HG03039 (cell line): ENCODE measurements around the gene TDP1.

Source experiments
- ATAC-seq: cut with Tn5 transposase; IDR thresholded peaks from one replicate; pipeline ENCODE4 v1.9.1; 2021; ENCODE audit warnings: mild to moderate bottlenecking, moderate library complexity; ENCODE audit not compliant: unreplicated experiment

TDP1 gene

GRCh38 chr14:89941830-89942377 lies 13.8 kb upstream of the TDP1 start:
- no peak for ATAC-seq

GRCh38 chr14:89947344-89947743 lies 8.4 kb upstream of the TDP1 start:
- ATAC-seq: no peak

GRCh38 chr14:89952576-89952975 lies 3.2 kb upstream of the TDP1 start:
- ATAC-seq: no peak

GRCh38 chr14:89953602-89954001 lies 2.1 kb upstream of the TDP1 start:
- no peak for ATAC-seq

- ATAC-seq: peak; percentile 83
These were observed 1.4 kb upstream of the TDP1 start, which contains the start of gene EFCAB11 for GRCh38 chr14:89954070-89955021. Gene EFCAB11, minus strand, starts transcription at chr14:89954730. Its CDS starts 70 bp downstream, at chr14:89954660.

GRCh38 chr14:89955022-89955744 lies 544 bp upstream of the TDP1 start:
- ATAC-seq: peak; percentile 10

- ATAC-seq: no peak
These were observed 908 bp downstream of the TDP1 start for GRCh38 chr14:89956661-89957009.

GRCh38 chr14:89957376-89957775 lies 1.6 kb downstream of the TDP1 start:
- no peak for ATAC-seq

GRCh38 chr14:89957791-89958190 lies 2.1 kb downstream of the TDP1 start:
- ATAC-seq: no peak

- ATAC-seq: no peak
These were observed 3.2 kb downstream of the TDP1 start for GRCh38 chr14:89958966-89959365.

- ATAC-seq: no peak
These were observed 4.2 kb downstream of the TDP1 start for GRCh38 chr14:89959853-89960445.

GRCh38 chr14:89960914-89961313 lies 5.2 kb downstream of the TDP1 start:
- no peak for ATAC-seq

GRCh38 chr14:89963288-89963978 lies 7.7 kb downstream of the TDP1 start:
- ATAC-seq: no peak

- ATAC-seq: no peak
These were observed 10.1 kb downstream of the TDP1 start for GRCh38 chr14:89965839-89966238.

GRCh38 chr14:89973234-89973823 lies 17.6 kb downstream of the TDP1 start:
- peak; percentile 62 for ATAC-seq

- ATAC-seq: no peak
These were observed 21.9 kb downstream of the TDP1 start for GRCh38 chr14:89977668-89978067.

GRCh38 chr14:89978656-89979055 lies 22.9 kb downstream of the TDP1 start:
- no peak for ATAC-seq

GRCh38 chr14:89983375-89983774 lies 27.6 kb downstream of the TDP1 start:
- ATAC-seq: no peak

GRCh38 chr14:89986462-89987160 lies 30.9 kb downstream of the TDP1 start:
- no peak for ATAC-seq

GRCh38 chr14:89987161-89987475 lies 31.4 kb downstream of the TDP1 start:
- ATAC-seq: no peak
